Gastrocnemius medialis (tissue), 4 donors: ENCODE data around the gene PRKCZ. TPM values are rescaled to one million over a fixed set of nuclear protein-coding genes. Genes with fewer than 3 reads are reported as not detected.
A peak's percentile ranks its signal among the peaks of the same experiment; 100 is the strongest.

ENCODE experiments used
- ATAC-seq, 2 donors: fragments of 150-250 bp; one replicate each; pipeline ENCODE4 v1.9.1; 2016
- DNase-seq, 2 donors: peaks; one replicate each; pipeline ENCODE4 v3.0.0-alpha.2; 2019
- H3K27ac ChIP-seq, 4 donors: fragments of 200-600 bp; sonication (generic); 1 replicate in 1 of 4; 2 replicates in 3 of 4; pipeline ENCODE4 v1.5.1; 2016 to 2018; ENCODE audit warnings: mild to moderate bottlenecking in 2 of 4, moderate library complexity in 1 of 4
- H3K27me3 ChIP-seq, 3 donors: fragments of 200-600 bp; sonication (generic) in 2 of 3; 1 replicate in 1 of 3; 2 replicates in 2 of 3; pipeline versions ENCODE4 v1.5.1 to v1.6.0; 2016 to 2019; ENCODE audit warnings: mild to moderate bottlenecking in 1 of 3, moderate library complexity in 1 of 3
- H3K36me3 ChIP-seq, 2 donors: fragments of 200-600 bp; sonication (generic) in 1 of 2; one replicate each; pipeline ENCODE4 v1.5.1; 2017 to 2018
- H3K4me1 ChIP-seq, 2 donors: fragments of 200-600 bp; sonication (generic) in 1 of 2; one replicate each; pipeline ENCODE4 v1.5.1; 2016 to 2017; ENCODE audit warnings: mild to moderate bottlenecking in 2 of 2
- H3K4me3 ChIP-seq, 4 donors: fragments of 200-600 bp; sonication (generic) in 3 of 4; 1 replicate in 1 of 4; 2 replicates in 3 of 4; pipeline ENCODE4 v1.5.1; 2016 to 2019; ENCODE audit warnings: mild to moderate bottlenecking in 2 of 4
- H3K9me3 ChIP-seq, 3 donors: fragments of 200-600 bp; sonication (generic) in 2 of 3; 1 replicate in 1 of 3; 2 replicates in 2 of 3; pipeline ENCODE4 v1.5.1; 2016 to 2019
- CTCF ChIP-seq, 5 experiments: fragments of 450-650 bp in 3 of 5; fragments of 200-600 bp in 2 of 5; sonication (generic) in 2 of 5; IDR thresholded peaks in 4 of 5; conservative IDR thresholded peaks in 1 of 5; 1 replicate in 4 of 5; 2 replicates in 1 of 5; pipeline ENCODE4 v1.5.1; 2016 to 2019; ENCODE audit warnings: antibody characterized with exemption in 5 of 5, mild to moderate bottlenecking in 3 of 5, moderate library complexity in 3 of 5
- POLR2A ChIP-seq, 2 donors: fragments of 450-650 bp; IDR thresholded peaks; one replicate each; pipeline ENCODE4 v1.6.1; 2017; ENCODE audit warnings: antibody characterized with exemption in 2 of 2, mild to moderate bottlenecking in 2 of 2, moderate library complexity in 2 of 2
- in situ Hi-C, 4 donors: fragments of 200-750 bp; cut with MboI; loops; one replicate each; pipeline versions ENCODE4 v1.15.0 to v1.8.0; 2017; ENCODE audit warnings: low sequenced_read_pairs in 4 of 4
- intact Hi-C: fragments of 100-400 bp; cut with DNase I; formaldehyde crosslinking; loops from one replicate; pipeline ENCODE4 v1.15.1; 2023; ENCODE audit warnings: low total_unique reads
- total RNA-seq, 4 donors: library from RNA; depleted of rRNA; stranded (reverse); fragments of >200 nt; gene quantifications; one replicate each; pipeline versions ENCODE4 v1.1.0 to v1.2.3, GENCODE V29; 2016

The PRKCZ gene
- total RNA-seq, 4 donors from 2014 or later, result 0.16 to 0.87 TPM; not detected in 2

- H3K36me3 ChIP-seq, result no peaks in the 10 kb centered on the region
- intact Hi-C loops (loop anchor here (2.0 to 10.0 kb wide), 4 partner anchors 30 to 388 kb away; partner anchors contain the start of genes CALML6, PRXL2B, SKI and TMEM52), in situ Hi-C loops (loop anchor here (5.0 to 25.0 kb wide), 5 partner anchors 186 to 388 kb away; partner anchors contain the start of genes MORN1 (in 2 of the 4), PRXL2B (in 2 of the 4) and RER1 (in 2 of the 4))
- no peaks in the 10 kb centered on the region for H3K27me3 ChIP-seq
- peak overlapping the region; percentile 75 to 88 (median 80) for H3K27ac ChIP-seq
- H3K4me3 ChIP-seq, result peak overlapping the region; percentile 51 to 56 (median 54)
- TF ChIP-seq POLR2A (IDR thresholded peaks at IDR 0.05) (peak; percentile 73 to 82), CTCF (IDR thresholded peaks at IDR 0.05 in 4 of 5, conservative IDR thresholded peaks at IDR 0.05 in 1 of 5) (no peak)
- DNase-seq, result peak; percentile 85 to 86
- ATAC-seq, result peak; percentile 83 to 85
- no peaks in the 10 kb centered on the region for H3K9me3 ChIP-seq
- H3K4me1 ChIP-seq, result peaks cover 24 to 32% of the 10 kb centered on the region in 2 donors
Observed at GRCh38 chr1:2199042-2199810, 149.0 kb downstream of the PRKCZ start.

GRCh38 chr1:2200308-2200943, 150.2 kb downstream of the PRKCZ start:
- DNase-seq (no peak), ATAC-seq (no peak)
- H3K27ac ChIP-seq, result peak overlapping the region in 2 of 4 donors; percentile 79 to 82
- H3K9me3 ChIP-seq, result no peaks in the 10 kb centered on the region
- peak overlapping the region in 2 of 4 donors; percentile 54 to 56 for H3K4me3 ChIP-seq
- H3K27me3 ChIP-seq, result no peaks in the 10 kb centered on the region
- H3K4me1 ChIP-seq, result peaks cover 23 to 32% of the 10 kb centered on the region in 2 donors
- intact Hi-C loops (no loop called here), in situ Hi-C loops (loop anchor here in 2 of 4 donors (25.0 kb wide), 2 partner anchors 112 to 337 kb away; partner anchors contain the start of genes HES5 (in 1 of the 2) and PANK4 (in 1 of the 2))
- TF ChIP-seq CTCF (IDR thresholded peaks at IDR 0.05 in 4 of 5, conservative IDR thresholded peaks at IDR 0.05 in 1 of 5), result no peak
- no peak for TF ChIP-seq POLR2A (IDR thresholded peaks at IDR 0.05)
- no peaks in the 10 kb centered on the region for H3K36me3 ChIP-seq

- DNase-seq (no peak), ATAC-seq (no peak)
- Histone ChIP-seq H3K27me3 (no peaks in the 10 kb centered on the region), H3K27ac (peak overlapping the region in 1 of 4 donors; percentile 30), H3K4me3 (no peak overlapping the region), H3K36me3 (no peaks in the 10 kb centered on the region), H3K4me1 (peaks cover 25 to 32% of the 10 kb centered on the region in 2 donors), H3K9me3 (no peaks in the 10 kb centered on the region)
- TF ChIP-seq POLR2A (IDR thresholded peaks at IDR 0.05) (no peak), CTCF (IDR thresholded peaks at IDR 0.05 in 4 of 5, conservative IDR thresholded peaks at IDR 0.05 in 1 of 5) (no peak)
- intact Hi-C loops (no loop called here), in situ Hi-C loops (loop anchor here in 2 of 4 donors (25.0 kb wide), 2 partner anchors 111 to 336 kb away; partner anchors contain the start of genes HES5 (in 1 of the 2) and PANK4 (in 1 of the 2))
Observed at GRCh38 chr1:2201062-2201461, 150.9 kb downstream of the PRKCZ start.

- Histone ChIP-seq H3K36me3 (no peaks in the 10 kb centered on the region), H3K27ac (no peak overlapping the region), H3K27me3 (no peaks in the 10 kb centered on the region), H3K4me3 (no peak overlapping the region), H3K4me1 (peaks cover 25 to 33% of the 10 kb centered on the region in 2 donors), H3K9me3 (no peaks in the 10 kb centered on the region)
- DNase-seq, result no peak
- TF ChIP-seq POLR2A (IDR thresholded peaks at IDR 0.05) (no peak), CTCF (IDR thresholded peaks at IDR 0.05 in 4 of 5, conservative IDR thresholded peaks at IDR 0.05 in 1 of 5) (no peak)
- no peak for ATAC-seq
- intact Hi-C loops, result no loop called here
- in situ Hi-C loops, result loop anchor here in 2 of 4 donors (25.0 kb wide), 2 partner anchors 110 to 335 kb away; partner anchors contain the start of genes HES5 (in 1 of the 2) and PANK4 (in 1 of the 2)
Observed at GRCh38 chr1:2202008-2202575, 151.9 kb downstream of the PRKCZ start.
